ENCODE results near the gene TUBB6. TPM values are rescaled to one million over a fixed set of nuclear protein-coding genes. Genes with fewer than 3 reads are reported as not detected.

TUBB6 gene
- total and polyA plus RNA-seq, 2 donors (not counting 1 experiment from before 2014, with no cell fraction given), result 269 to 646 TPM

GRCh38 chr18:12340945-12341660, 33.1 kb downstream of the TUBB6 start:
- Histone ChIP-seq H3K4me2 (ENCODE audit: extremely low read depth, insufficient read depth, low read length) (no peak overlapping the region), H3K36me3 (ENCODE audit: control insufficient read depth, insufficient read depth, low read length) (peaks cover 13% of the 10 kb centered on the region), H3K4me1 (ENCODE audit: control insufficient read depth, extremely low read depth, insufficient read depth, low read length) (peaks cover 5% of the 10 kb centered on the region), H2AFZ (ENCODE audit: low read length) (no peak overlapping the region), H3K79me2 (ENCODE audit: control insufficient read depth, insufficient read depth, low read length) (no peaks in the 10 kb centered on the region), H3K4me3 (replicated peaks in 1 of 4; ENCODE audit: control extremely low read depth in 1 of 4, insufficient read depth in 1 of 4, low read depth in 3 of 4, low read length in 4 of 4) (no peak overlapping the region), H4K20me1 (ENCODE audit: control insufficient read depth, extremely low read depth, insufficient read depth, low read length) (no peaks in the 10 kb centered on the region), H3K9me3 (ENCODE audit: control insufficient read depth, insufficient read depth, low read depth, low read length) (no peaks in the 10 kb centered on the region), H3K27me3 (ENCODE audit: control insufficient read depth, insufficient read depth, low read length) (no peaks in the 10 kb centered on the region), H3K27ac (ENCODE audit: insufficient read depth, low read length) (no peak overlapping the region), H3K9ac (ENCODE audit: insufficient read depth, low read length) (no peak overlapping the region)
- DNase-seq (ENCODE audit: low read depth in 2 of 2), result no peak
- TF ChIP-seq CTCF (conservative IDR thresholded peaks at IDR 0.05 in 1 of 2, IDR thresholded peaks at IDR 0.05 in 1 of 2; ENCODE audit: low read depth in 1 of 2, low read length in 2 of 2) (no peak), EZH2 (IDR thresholded peaks at IDR 0.05; ENCODE audit: low read length, missing control alignments) (no peak)

DNA sequence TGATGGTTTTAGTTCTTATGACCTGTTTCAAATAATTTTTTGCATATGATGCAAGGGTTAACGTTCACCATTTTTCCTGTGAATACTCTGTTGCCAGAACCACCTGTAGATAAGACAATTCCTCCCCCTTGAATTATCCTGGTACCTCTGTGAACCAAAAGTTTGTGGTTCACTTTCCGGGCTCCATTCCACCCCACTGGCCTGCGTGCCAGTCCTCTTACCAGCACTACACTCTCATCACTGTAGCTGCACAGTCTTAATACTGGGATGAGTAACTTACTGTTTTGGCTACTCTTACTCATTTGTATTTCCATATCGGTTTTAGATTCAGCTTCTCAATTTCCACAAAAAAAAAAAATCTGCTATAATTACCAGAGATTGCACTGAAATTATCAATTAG, 34.6 kb downstream of the TUBB6 start:
- TF ChIP-seq EZH2 (IDR thresholded peaks at IDR 0.05; ENCODE audit: low read length, missing control alignments), result no peak
- no peak for TF ChIP-seq CTCF (conservative IDR thresholded peaks at IDR 0.05 in 1 of 2, IDR thresholded peaks at IDR 0.05 in 1 of 2; ENCODE audit: low read depth in 1 of 2, low read length in 2 of 2)
- Histone ChIP-seq H3K4me2 (ENCODE audit: extremely low read depth, insufficient read depth, low read length) (no peak overlapping the region), H3K27me3 (ENCODE audit: control insufficient read depth, insufficient read depth, low read length) (no peaks in the 10 kb centered on the region), H3K36me3 (ENCODE audit: control insufficient read depth, insufficient read depth, low read length) (peaks cover 17% of the 10 kb centered on the region), H2AFZ (ENCODE audit: low read length) (no peak overlapping the region), H3K79me2 (ENCODE audit: control insufficient read depth, insufficient read depth, low read length) (no peaks in the 10 kb centered on the region), H3K27ac (ENCODE audit: insufficient read depth, low read length) (no peak overlapping the region), H3K9me3 (ENCODE audit: control insufficient read depth, insufficient read depth, low read depth, low read length) (no peaks in the 10 kb centered on the region), H4K20me1 (ENCODE audit: control insufficient read depth, extremely low read depth, insufficient read depth, low read length) (no peaks in the 10 kb centered on the region), H3K9ac (ENCODE audit: insufficient read depth, low read length) (no peak overlapping the region), H3K4me1 (ENCODE audit: control insufficient read depth, extremely low read depth, insufficient read depth, low read length) (no peaks in the 10 kb centered on the region), H3K4me3 (replicated peaks in 1 of 4; ENCODE audit: control extremely low read depth in 1 of 4, insufficient read depth in 1 of 4, low read depth in 3 of 4, low read length in 4 of 4) (no peak overlapping the region)
- DNase-seq (ENCODE audit: low read depth in 2 of 2), result no peak

- H3K4me1 ChIP-seq (ENCODE audit: control insufficient read depth, extremely low read depth, insufficient read depth, low read length), result no peaks in the 10 kb centered on the region
- no peak overlapping the region for H3K4me3 ChIP-seq (replicated peaks in 1 of 4; ENCODE audit: control extremely low read depth in 1 of 4, insufficient read depth in 1 of 4, low read depth in 3 of 4, low read length in 4 of 4)
- no peak for DNase-seq (ENCODE audit: low read depth in 2 of 2)
- H4K20me1 ChIP-seq (ENCODE audit: control insufficient read depth, extremely low read depth, insufficient read depth, low read length), result no peaks in the 10 kb centered on the region
- no peaks in the 10 kb centered on the region for H3K9me3 ChIP-seq (ENCODE audit: control insufficient read depth, insufficient read depth, low read depth, low read length)
- H3K4me2 ChIP-seq (ENCODE audit: extremely low read depth, insufficient read depth, low read length), result no peak overlapping the region
- no peak overlapping the region for H2AFZ ChIP-seq (ENCODE audit: low read length)
- no peaks in the 10 kb centered on the region for H3K79me2 ChIP-seq (ENCODE audit: control insufficient read depth, insufficient read depth, low read length)
- TF ChIP-seq CTCF (conservative IDR thresholded peaks at IDR 0.05 in 1 of 2, IDR thresholded peaks at IDR 0.05 in 1 of 2; ENCODE audit: low read depth in 1 of 2, low read length in 2 of 2) (no peak), EZH2 (IDR thresholded peaks at IDR 0.05; ENCODE audit: low read length, missing control alignments) (no peak)
- no peak overlapping the region for H3K27ac ChIP-seq (ENCODE audit: insufficient read depth, low read length)
- peaks cover 18% of the 10 kb centered on the region for H3K36me3 ChIP-seq (ENCODE audit: control insufficient read depth, insufficient read depth, low read length)
- H3K9ac ChIP-seq (ENCODE audit: insufficient read depth, low read length), result no peak overlapping the region
- no peaks in the 10 kb centered on the region for H3K27me3 ChIP-seq (ENCODE audit: control insufficient read depth, insufficient read depth, low read length)
Measured at GRCh38 chr18:12345491-12346239, 37.6 kb downstream of the TUBB6 start.

Measured in fibroblast of lung (primary cell).